HG03064 (cell line): ENCODE data around the gene COPE.

ENCODE experiments used
- ATAC-seq: cut with Tn5 transposase; IDR thresholded peaks from one replicate; pipeline ENCODE4 v1.9.1; 2021; ENCODE audit warnings: low read depth; ENCODE audit not compliant: unreplicated experiment

The COPE gene

GRCh38 chr19:18869781-18870530 is 49.2 kb downstream of the COPE start:
- no peak for ATAC-seq

DNA sequence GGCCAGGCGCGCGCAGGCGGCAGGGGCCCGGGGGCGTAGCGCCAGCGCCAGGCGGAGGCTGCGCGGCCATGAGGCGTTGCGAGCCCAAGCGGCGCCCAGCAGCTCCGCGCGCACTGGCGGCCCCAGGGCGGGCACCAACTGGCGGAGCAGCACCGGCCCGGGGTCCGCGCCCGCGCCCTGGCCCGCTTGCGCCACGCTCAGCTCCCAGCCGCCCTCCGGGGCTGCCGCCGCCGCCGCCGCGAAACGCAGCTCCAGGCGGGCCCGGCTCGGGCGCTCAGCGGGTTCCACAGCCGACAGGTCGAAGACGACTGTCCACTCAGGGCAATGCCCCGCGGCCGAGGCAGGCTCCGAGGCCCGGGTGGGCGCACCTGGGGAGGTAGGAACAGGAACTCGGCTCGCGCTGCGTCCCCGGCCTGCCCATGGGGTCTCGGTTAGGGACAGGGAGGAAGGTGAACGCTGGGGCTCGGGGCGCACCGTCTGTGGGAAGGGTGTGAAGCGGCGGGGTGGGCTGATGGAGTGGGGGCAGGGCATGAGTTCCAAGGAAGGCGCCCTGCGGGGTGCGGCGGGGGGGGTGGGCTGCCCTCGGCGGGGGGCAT is 50.1 kb downstream of the COPE start:
- no peak for ATAC-seq

DNA sequence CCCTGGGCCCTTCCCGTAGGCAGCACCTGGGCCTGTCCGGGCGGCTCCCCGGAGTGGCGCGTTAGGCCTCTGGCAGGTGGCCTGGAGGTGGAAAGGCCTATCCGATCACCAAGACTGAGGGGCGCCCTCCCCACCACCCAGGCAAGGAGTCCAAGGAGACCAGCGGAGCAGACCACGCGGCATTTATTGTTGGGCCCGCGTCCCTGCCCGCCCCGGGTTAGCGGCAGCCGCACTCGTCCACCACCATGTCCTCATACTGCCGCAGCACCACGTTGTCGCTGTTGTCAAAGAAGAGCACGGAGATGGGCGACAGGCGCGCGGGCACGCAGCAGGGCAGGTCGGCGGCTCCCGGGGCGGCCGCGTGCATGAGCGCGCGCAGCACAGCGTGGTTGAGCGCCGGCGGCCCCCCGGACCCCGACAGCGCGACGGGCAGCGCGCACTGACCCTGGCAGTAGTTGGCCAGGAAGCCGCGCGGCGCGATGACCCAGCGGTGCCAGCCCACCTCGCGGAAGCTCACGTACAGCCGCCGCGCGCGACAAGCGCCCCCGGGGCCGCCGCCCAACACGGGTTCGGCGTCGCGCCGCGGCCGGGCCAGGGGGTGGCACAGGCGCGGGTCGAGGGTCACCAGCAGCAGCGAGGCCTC is 50.7 kb downstream of the COPE start:
- no peak for ATAC-seq

GRCh38 chr19:18867751-18868150 is 51.4 kb downstream of the COPE start:
- no peak for ATAC-seq

GRCh38 chr19:18867199-18867598 is 52.0 kb downstream of the COPE start:
- ATAC-seq = no peak

- ATAC-seq = no peak
These were observed 52.4 kb downstream of the COPE start for GRCh38 chr19:18866800-18867123.

DNA sequence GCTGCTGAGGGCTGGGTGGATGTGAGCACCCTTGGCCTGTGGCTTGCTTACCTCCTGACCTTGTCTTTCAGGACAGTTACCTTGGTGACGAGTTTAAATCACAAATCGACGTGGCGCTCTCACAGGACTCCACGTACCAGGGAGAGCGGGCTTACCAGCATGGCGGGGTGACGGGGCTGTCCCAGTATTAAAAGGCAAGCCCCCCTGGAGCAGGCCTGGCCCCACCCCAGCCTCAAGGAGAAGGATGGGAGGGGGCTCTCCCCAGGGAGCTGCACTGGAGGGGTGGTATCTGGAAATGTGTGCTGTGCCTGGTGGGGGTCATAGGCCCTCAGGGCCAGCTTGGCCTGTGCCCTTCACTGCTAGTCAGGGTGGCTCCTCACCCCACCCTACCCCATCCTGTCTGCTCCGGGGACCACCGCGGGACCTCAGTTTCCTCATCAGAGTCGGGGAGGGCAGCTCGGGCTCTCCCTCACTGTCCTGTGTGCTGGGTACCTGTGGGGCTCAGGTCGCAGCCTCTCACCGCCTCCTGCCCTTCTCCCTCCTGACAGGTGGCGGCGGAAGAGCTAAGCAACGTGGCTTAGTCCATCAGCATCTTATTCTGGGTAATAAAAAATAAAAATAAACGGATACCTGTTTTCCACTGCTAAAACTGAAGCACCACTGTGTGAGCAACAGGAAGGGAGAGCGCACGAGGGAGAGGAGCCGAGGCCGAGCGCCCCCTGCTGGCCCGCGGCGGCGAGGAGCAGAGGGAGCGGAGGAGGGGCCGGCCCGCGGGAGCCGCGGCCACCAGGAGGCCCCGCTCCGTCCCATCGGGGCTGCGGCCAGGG is 53.0 kb downstream of the COPE start:
- ATAC-seq = no peak

DNA sequence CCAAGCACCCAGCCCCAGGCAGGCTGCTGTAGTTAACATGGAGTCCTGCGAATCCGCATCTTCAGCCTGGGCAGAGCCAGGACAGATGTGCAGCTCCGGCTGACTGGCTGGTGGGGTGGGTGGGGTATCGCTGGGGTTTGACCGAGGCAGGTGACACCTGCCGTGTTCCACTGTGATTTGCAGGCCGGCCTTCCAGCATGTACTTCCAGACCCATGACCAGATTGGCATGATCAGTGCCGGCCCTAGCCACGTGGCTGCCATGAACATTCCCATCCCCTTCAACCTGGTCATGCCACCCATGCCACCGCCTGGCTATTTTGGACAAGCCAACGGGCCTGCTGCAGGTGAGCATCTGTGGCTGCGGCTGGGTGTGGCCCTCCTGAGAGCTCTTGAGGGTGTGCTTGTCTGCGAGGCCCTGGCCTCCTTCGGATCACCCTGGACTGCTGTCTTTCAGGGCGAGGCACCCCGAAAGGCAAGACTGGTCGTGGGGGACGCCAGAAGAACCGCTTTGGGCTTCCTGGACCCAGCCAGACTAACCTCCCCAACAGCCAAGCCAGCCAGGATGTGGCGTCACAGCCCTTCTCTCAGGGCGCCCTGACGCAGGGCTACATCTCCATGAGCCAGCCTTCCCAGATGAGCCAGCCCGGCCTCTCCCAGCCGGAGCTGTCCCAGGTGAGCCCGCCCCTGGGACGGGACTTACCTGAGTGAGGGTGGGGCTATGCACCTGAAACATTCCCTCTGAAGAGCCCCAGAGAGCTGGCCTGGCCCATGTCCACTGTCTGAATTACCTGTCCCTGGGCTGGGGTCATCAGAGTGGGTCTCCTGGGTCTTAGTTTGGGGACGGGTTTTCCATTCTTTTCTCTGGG is 53.8 kb downstream of the COPE start:
- ATAC-seq = no peak

GRCh38 chr19:18863843-18864362 is 55.3 kb downstream of the COPE start:
- ATAC-seq = no peak

DNA sequence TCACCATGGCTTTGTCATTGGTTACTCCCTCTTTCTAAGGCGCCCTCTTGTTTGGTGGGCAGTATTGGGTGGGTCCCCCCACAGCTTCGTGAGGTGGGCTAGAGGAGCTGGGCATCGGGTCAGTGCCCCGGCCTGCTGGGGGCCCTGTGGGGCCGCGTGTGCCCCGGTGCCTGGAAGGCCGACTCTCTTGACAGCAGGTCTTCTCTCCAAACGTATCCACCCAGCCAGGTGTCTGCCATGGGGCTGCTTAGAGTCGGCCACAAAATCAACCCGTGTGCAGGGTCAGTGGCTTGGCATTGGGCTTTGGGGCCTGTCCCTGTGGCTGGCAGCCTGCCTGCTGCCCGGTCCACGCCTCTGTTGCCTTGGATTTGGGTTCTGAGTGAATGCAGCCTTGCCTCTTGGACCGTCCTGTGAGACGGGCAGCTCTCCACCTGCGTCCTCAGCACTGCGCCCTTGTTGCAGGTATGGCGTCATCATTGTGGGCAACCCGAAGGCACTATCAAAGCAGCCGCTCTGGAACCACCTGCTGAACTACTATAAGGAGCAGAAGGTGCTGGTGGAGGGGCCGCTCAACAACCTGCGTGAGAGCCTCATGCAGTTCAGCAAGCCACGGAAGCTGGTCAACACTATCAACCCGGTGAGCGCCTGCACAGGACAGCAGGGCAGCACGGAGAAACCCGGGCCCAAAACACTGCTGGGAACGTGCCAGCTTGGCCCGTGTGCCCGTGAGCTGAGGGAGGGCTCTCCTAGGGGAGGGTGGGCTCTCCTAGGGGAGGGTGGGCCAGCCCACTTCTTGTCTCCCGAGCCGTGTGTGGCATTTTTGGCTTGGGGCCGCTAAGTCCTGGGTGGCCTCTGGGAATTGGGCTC is 56.0 kb downstream of the COPE start:
- ATAC-seq = no peak

GRCh38 chr19:18861917-18862316 is 57.3 kb downstream of the COPE start:
- ATAC-seq = no peak

- no peak for ATAC-seq
These were observed 58.0 kb downstream of the COPE start for GRCh38 chr19:18861235-18861634.

DNA sequence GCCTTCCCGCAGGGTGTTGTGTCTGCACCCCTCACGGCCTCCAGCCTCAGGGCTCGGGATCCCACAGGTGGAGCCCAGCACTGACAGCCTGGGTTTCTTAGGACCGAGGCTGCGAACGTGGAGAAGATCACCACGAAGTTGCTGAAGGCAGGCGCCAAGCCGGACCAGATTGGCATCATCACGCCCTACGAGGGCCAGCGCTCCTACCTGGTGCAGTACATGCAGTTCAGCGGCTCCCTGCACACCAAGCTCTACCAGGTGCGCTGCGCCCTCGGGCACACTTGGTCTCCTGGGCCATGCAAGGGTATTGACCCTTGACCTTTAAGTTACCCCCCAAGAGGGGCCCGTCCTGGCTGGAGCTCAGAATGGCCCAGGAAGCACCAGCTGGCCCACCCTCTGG is 58.5 kb downstream of the COPE start:
- no peak for ATAC-seq

DNA sequence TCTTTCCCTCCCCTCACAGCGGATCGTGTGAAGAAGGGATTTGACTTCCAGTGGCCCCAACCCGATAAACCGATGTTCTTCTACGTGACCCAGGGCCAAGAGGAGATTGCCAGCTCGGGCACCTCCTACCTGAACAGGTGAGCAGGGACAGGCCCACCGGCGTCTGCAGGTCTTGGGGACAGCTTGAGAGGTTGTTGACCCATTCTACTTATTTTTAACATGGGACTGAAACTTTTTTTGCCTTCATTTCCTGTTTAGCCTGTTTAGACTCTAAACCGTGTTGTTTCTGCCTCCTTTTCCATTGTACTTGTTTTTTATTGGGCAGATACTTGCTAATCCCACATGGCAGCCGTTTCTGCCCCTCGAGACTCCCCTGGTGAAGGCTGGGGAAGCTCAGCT is 58.9 kb downstream of the COPE start:
- ATAC-seq = no peak

DNA sequence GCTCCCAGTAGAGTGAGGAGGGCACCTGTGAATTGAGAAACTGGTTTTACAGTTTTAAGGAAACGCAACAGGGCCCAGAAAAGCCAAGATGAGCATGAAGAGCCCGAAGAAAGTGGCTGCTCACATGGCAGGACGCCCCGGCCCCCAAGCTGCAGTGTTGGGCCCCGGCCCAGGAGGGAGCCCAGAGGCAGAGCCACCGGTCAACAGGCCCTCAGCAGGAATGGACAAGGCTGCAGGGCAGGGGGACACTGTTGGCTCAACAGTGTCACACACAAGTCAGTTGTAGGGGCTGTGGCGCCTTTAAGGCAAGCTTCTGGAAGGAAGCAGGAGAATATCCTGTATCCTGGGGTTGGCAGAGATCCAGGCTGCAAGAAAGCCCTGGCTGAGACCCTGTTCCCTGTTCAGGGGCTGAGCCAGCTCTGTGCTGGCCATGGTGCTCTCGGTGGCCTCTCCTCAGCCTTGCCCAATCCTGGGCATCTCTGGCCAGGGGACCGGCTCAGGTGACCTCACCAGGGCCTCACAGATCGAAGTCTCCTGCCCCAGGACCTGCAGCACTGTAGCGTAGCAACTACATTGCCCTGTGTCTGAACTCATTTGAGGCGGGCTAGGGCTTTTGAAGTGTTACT is 59.4 kb downstream of the COPE start:
- ATAC-seq = no peak

- ATAC-seq = no peak
These were observed 60.1 kb downstream of the COPE start for GRCh38 chr19:18858906-18859646.

DNA sequence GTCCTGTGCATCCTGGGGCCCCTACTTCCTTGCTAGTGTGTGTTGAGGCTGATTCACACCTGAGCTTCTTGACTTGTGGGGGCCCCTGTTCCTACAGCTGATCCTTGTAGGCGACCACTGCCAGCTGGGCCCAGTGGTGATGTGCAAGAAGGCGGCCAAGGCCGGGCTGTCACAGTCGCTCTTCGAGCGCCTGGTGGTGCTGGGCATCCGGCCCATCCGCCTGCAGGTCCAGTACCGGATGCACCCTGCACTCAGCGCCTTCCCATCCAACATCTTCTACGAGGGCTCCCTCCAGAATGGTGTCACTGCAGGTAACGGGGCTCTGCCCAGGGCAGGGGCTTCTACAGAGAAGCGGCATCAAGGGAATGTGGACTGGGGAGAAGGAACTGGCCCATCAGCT is 62.0 kb downstream of the COPE start:
- ATAC-seq = no peak
